HCT116 (cell line): Measurements from ENCODE around the gene BCL11B. TPM values are rescaled to one million over a fixed set of nuclear protein-coding genes. Genes with fewer than 3 reads are reported as not detected.

Source experiments
- ATAC-seq: fragments of 200-7000 bp; cut with Tn5 transposase; 2 replicates; pipeline ENCODE4 v1.9.1; 2020; ENCODE audit warnings: mild to moderate bottlenecking, moderate library complexity
- BruUV-seq: library from RNA; stranded (reverse); fragments of 400-500 nt; replicated peaks from 2 replicates; lab custom pipeline; 2021; lab: Mats Ljungman, UMichigan
- CTCF ChIA-PET: fragments of 300-600 bp; sonication (Branson Sonifier 250); formaldehyde crosslinking; loops from one replicate; lab custom pipeline; 2021; ENCODE audit warnings: antibody characterized with exemption; lab: Charles Lee
- POLR2A ChIA-PET: fragments of 300-600, 350-600 bp; sonication (Branson Sonifier 250); formaldehyde crosslinking; loops from one replicate; lab custom pipeline; 2021; ENCODE audit warnings: antibody characterized with exemption; lab: Charles Lee
- RAD21 ChIA-PET, 2 experiments: fragments of 300-600 bp; sonication (Branson Sonifier 250); formaldehyde crosslinking; loops; one replicate each; lab custom pipeline; 2023; ENCODE audit warnings: low total read pairs in 2 of 2; ENCODE audit not compliant: uncharacterized antibody in 2 of 2, unreplicated experiment in 2 of 2, low non-redundant PET in 1 of 2; lab: Charles Lee
- DNase-seq: peaks from one replicate; pipeline ENCODE4 v3.0.0-alpha.2; 2010; ENCODE audit warnings: low read depth, low spot score
- H2AFZ ChIP-seq: fragments of 200-600 bp; shearing (Covaris generic), sonication (generic); 2 replicates; pipeline ENCODE4 v1.6.1; 2017; ENCODE audit warnings: low read depth, mixed run types, mixed read lengths, antibody characterized with exemption, low read length; ENCODE audit not compliant: poor library complexity, severe bottlenecking
- H3K27ac ChIP-seq: 2 replicates; pipeline ENCODE4 v1.5.1; 2012; ENCODE audit warnings: low read depth, low read length
- H3K27me3 ChIP-seq: fragments of 200-600 bp; sonication (generic); 2 replicates; pipeline ENCODE4 v1.6.1; 2016; ENCODE audit warnings: mixed run types, low read length, mixed read lengths; ENCODE audit not compliant: insufficient read depth
- H3K36me3 ChIP-seq, 2 experiments: fragments of 200-500 bp in 1 of 2; fragments of 200-600 bp in 1 of 2; sonication (Bioruptor generic) in 1 of 2; sonication (generic) in 1 of 2; 2 replicates each; pipeline versions ENCODE4 v1.5.1 to v1.6.1; 2014 to 2016; ENCODE audit warnings: low read length in 2 of 2, inconsistent platforms in 1 of 2, mixed read lengths in 1 of 2, mixed run types in 1 of 2; ENCODE audit not compliant: insufficient read depth in 2 of 2, control insufficient read depth in 1 of 2
- H3K4me1 ChIP-seq, 2 experiments: fragments of 200-600 bp in 1 of 2; sonication (generic) in 1 of 2; 2 replicates each; pipeline versions ENCODE4 v1.5.1 to v1.6.1; 2012 to 2017; ENCODE audit warnings: low read length in 2 of 2, inconsistent platforms in 1 of 2, mild to moderate bottlenecking in 1 of 2, mixed read lengths in 1 of 2, mixed run types in 1 of 2, moderate library complexity in 1 of 2; ENCODE audit not compliant: insufficient read depth in 2 of 2, control insufficient read depth in 1 of 2
- H3K4me2 ChIP-seq: fragments of 200-600 bp; sonication (generic); 2 replicates; pipeline ENCODE4 v1.6.1; 2017; ENCODE audit warnings: mixed run types, low read length, mixed read lengths
- H3K4me3 ChIP-seq, 2 experiments: fragments of 200-600 bp in 1 of 2; sonication (generic) in 1 of 2; replicated peaks in 1 of 2; 2 replicates each; pipeline ENCODE4 v1.5.1; 2011 to 2016; ENCODE audit warnings: low read length in 2 of 2, control low read depth in 1 of 2, low read depth in 1 of 2, mild to moderate bottlenecking in 1 of 2, mixed read lengths in 1 of 2, mixed run types in 1 of 2
- H3K79me2 ChIP-seq: fragments of 200-600 bp; sonication (generic); 2 replicates; pipeline ENCODE4 v1.6.1; 2017; ENCODE audit warnings: mild to moderate bottlenecking, mixed run types, low read length, moderate library complexity, mixed read lengths; ENCODE audit not compliant: insufficient read depth
- H3K9ac ChIP-seq: fragments of 200-600 bp; sonication (generic); 2 replicates; pipeline ENCODE4 v1.6.1; 2016; ENCODE audit warnings: low read length, mixed read lengths
- H3K9me2 ChIP-seq: fragments of 200-600 bp; sonication (generic), shearing (Covaris generic); 2 replicates; pipeline ENCODE4 v1.6.1; 2017; ENCODE audit warnings: mixed run types, mild to moderate bottlenecking, moderate library complexity; ENCODE audit not compliant: insufficient read depth
- H3K9me3 ChIP-seq, 2 experiments: fragments of 200-500 bp in 1 of 2; fragments of 200-600 bp in 1 of 2; sonication (Bioruptor generic) in 1 of 2; sonication (generic) in 1 of 2; 2 replicates each; pipeline ENCODE4 v1.6.1; 2014 to 2017; ENCODE audit warnings: low read length in 2 of 2, mixed read lengths in 2 of 2, inconsistent platforms in 1 of 2, low read depth in 1 of 2, mild to moderate bottlenecking in 1 of 2, mixed run types in 1 of 2, moderate library complexity in 1 of 2; ENCODE audit not compliant: control insufficient read depth in 1 of 2, insufficient read depth in 1 of 2
- H4K20me1 ChIP-seq: fragments of 200-600 bp; sonication (generic), shearing (Covaris generic); 2 replicates; pipeline ENCODE4 v1.6.1; 2017; ENCODE audit warnings: mixed run types, mild to moderate bottlenecking, moderate library complexity; ENCODE audit not compliant: insufficient read depth
- ATF3 ChIP-seq: IDR thresholded peaks from 2 replicates; pipeline ENCODE4 v1.6.1; 2012
- CBX3 ChIP-seq: IDR thresholded peaks from 2 replicates; pipeline ENCODE4 v1.6.1; 2012; ENCODE audit warnings: low read depth
- CEBPB ChIP-seq: IDR thresholded peaks from 2 replicates; pipeline ENCODE4 v1.6.1; 2012; ENCODE audit warnings: low read depth
- EGR1 ChIP-seq: IDR thresholded peaks from 2 replicates; pipeline ENCODE4 v1.6.1; 2012; ENCODE audit warnings: low read depth
- ELF1 ChIP-seq: IDR thresholded peaks from 2 replicates; pipeline ENCODE4 v1.6.1; 2012; ENCODE audit warnings: low read depth, borderline replicate concordance
- EZH2 ChIP-seq: fragments of 200-600 bp; sonication (generic); IDR thresholded peaks from 2 replicates; pipeline ENCODE4 v1.6.1; 2017; ENCODE audit warnings: antibody characterized with exemption, mixed run types
- EZH2phosphoT487 ChIP-seq: fragments of 200-600 bp; IDR thresholded peaks from 2 replicates; pipeline ENCODE4 v1.6.1; 2018; ENCODE audit warnings: antibody characterized with exemption, borderline replicate concordance
- FOSL1 ChIP-seq: IDR thresholded peaks from 2 replicates; pipeline ENCODE4 v1.6.1; 2012; ENCODE audit warnings: low read depth
- POLR2A ChIP-seq: IDR thresholded peaks from 2 replicates; pipeline ENCODE4 v1.7.0; 2011; ENCODE audit warnings: borderline replicate concordance; ENCODE audit not compliant: insufficient read depth, insufficient read length; ENCODE audit errors: extremely low read depth
- POLR2AphosphoS5 ChIP-seq: IDR thresholded peaks from 2 replicates; pipeline ENCODE4 v1.6.1; 2011; ENCODE audit warnings: mild to moderate bottlenecking, low read depth, low read length, moderate library complexity
- RAD21 ChIP-seq: IDR thresholded peaks from 2 replicates; pipeline ENCODE4 v1.6.1; 2012; ENCODE audit warnings: low read depth, mild to moderate bottlenecking
- REST ChIP-seq: IDR thresholded peaks from 2 replicates; pipeline ENCODE4 v1.6.1; 2012; ENCODE audit warnings: low read depth
- SIN3A ChIP-seq: IDR thresholded peaks from 2 replicates; pipeline ENCODE4 v1.6.1; 2012; ENCODE audit warnings: low read depth
- SRF ChIP-seq: IDR thresholded peaks from 2 replicates; pipeline ENCODE4 v1.6.1; 2012; ENCODE audit warnings: low read depth
- YY1 ChIP-seq: IDR thresholded peaks from 2 replicates; pipeline ENCODE4 v1.6.1; 2011; ENCODE audit warnings: low read length, low read depth, moderate library complexity, mild to moderate bottlenecking; ENCODE audit not compliant: insufficient replicate concordance; ENCODE audit errors: extremely low read depth
- ZFX ChIP-seq: fragments of 450-650 bp; IDR thresholded peaks from 2 replicates; pipeline ENCODE4 v1.6.1; 2017
- ZNF274 ChIP-seq: fragments of 200-500 bp; sonication (Bioruptor generic); IDR thresholded peaks from 2 replicates; pipeline ENCODE4 v1.6.1; 2014; ENCODE audit warnings: mild to moderate bottlenecking, low read depth, low read length, inconsistent platforms
- intact Hi-C: fragments of 100-400 bp; cut with micrococcal nuclease; formaldehyde crosslinking; loops from 2 replicates; pipeline ENCODE4 v1.10.0; 2022
- total RNA-seq: library from RNA; stranded (reverse); gene quantifications from one replicate; pipeline ENCODE4 v1.2.1, GENCODE V29; 2021; ENCODE audit not compliant: unreplicated experiment

Gene BCL11B
- total RNA-seq, 1 experiment from 2014 or later = 1.1 TPM

GRCh38 chr14:99274346-99275221 lies 2.6 kb upstream of the BCL11B start (continued):
- TF ChIP-seq POLR2A (peak; percentile 53), ELF1 (no peak), ATF3 (no peak), EGR1 (peak; percentile 32; the same call in 1 of the 2 replicates), YY1 (peak; percentile 66), CBX3 (no peak; the same call in 1 of the 2 replicates), ZFX (peak; percentile 12; the same call in 1 of the 2 replicates), CEBPB (no peak), EZH2 (no peak), POLR2AphosphoS5 (peak; percentile 69)
- TF ChIP-seq, all 23 proteins: peak for 9

GRCh38 chr14:99273766-99274345 lies 1.9 kb upstream of the BCL11B start:
- H3K27me3 ChIP-seq = peaks cover 33% of the 10 kb centered on the region
- peak overlapping the region; percentile 27; the same call in 1 of the 2 replicates for H3K27ac ChIP-seq
- CTCF ChIA-PET = no interaction called here

More at GRCh38 chr14:99273766-99274345, 1.9 kb upstream of the BCL11B start:
- DNase-seq (no peak), ATAC-seq (no peak; the same call in 1 of the 2 replicates)
- ChIA-PET POLR2A (no interaction called here), RAD21 (interaction anchor here in 1 of 2 experiments (1.1 kb wide), 1 partner anchor 115 kb away, joined by 3 read pairs; no protein-coding TSS in a partner anchor)
- intact Hi-C loops = loop anchor here (2.0 to 5.0 kb wide), 2 partner anchors 237 to 365 kb away; no protein-coding TSS in a partner anchor
- Histone ChIP-seq H3K9ac (peak overlapping the region; percentile 47), H2AFZ (no peak overlapping the region), H3K9me3 (no peaks in the 10 kb centered on the region), H3K79me2 (no peaks in the 10 kb centered on the region), H3K4me1 (peaks cover 11 to 36% of the 10 kb centered on the region in 2 experiments; a peak in 3 of 4 replicates), H3K36me3 (no peaks in the 10 kb centered on the region), H4K20me1 (no peaks in the 10 kb centered on the region), H3K9me2 (no peaks in the 10 kb centered on the region), H3K4me2 (peak overlapping the region; percentile 81), H3K4me3 (peak overlapping the region; percentile 29 to 52)
- BruUV-seq = no TSS peak
- TF ChIP-seq SIN3A (no peak), REST (no peak), POLR2A (peak; percentile 16), EZH2phosphoT487 (no peak), SRF (no peak), RAD21 (no peak), FOSL1 (no peak), ZNF274 (no peak)
